Smooth muscle cell (in vitro differentiated cells): Measurements from ENCODE around the gene ABHD16B. TPM values are rescaled to one million over a fixed set of nuclear protein-coding genes. Genes with fewer than 3 reads are reported as not detected.

Experiments used
- DNase-seq: peaks from one replicate; lab custom pipeline; 2025; ENCODE audit not compliant: unreplicated experiment; lab: John Stamatoyannopoulos, UW
- H2AFZ ChIP-seq: fragments of 200-600 bp; sonication (generic); 2 replicates; pipeline ENCODE4 v1.6.0; 2016; ENCODE audit warnings: antibody characterized with exemption, low read depth, mild to moderate bottlenecking
- H3F3A ChIP-seq: fragments of 200-600 bp; sonication (generic); 2 replicates; pipeline ENCODE4 v1.6.0; 2017; ENCODE audit warnings: antibody characterized with exemption, low read depth
- H3K27ac ChIP-seq: fragments of 200-600 bp; sonication (generic); 2 replicates; pipeline ENCODE4 v1.5.1; 2016; ENCODE audit warnings: low read depth, mild to moderate bottlenecking
- H3K27me3 ChIP-seq: fragments of 200-600 bp; sonication (generic); 2 replicates; pipeline ENCODE4 v1.6.1; 2016; ENCODE audit warnings: low read depth, mild to moderate bottlenecking
- H3K36me3 ChIP-seq: fragments of 200-600 bp; sonication (generic); 2 replicates; pipeline ENCODE4 v1.5.1; 2016; ENCODE audit warnings: low read depth
- H3K4me1 ChIP-seq: fragments of 200-600 bp; sonication (generic); 2 replicates; pipeline ENCODE4 v1.5.1; 2016; ENCODE audit warnings: low read depth
- H3K4me2 ChIP-seq: fragments of 200-600 bp; sonication (generic); 2 replicates; pipeline ENCODE4 v1.6.0; 2016; ENCODE audit warnings: mild to moderate bottlenecking
- H3K4me3 ChIP-seq: fragments of 200-600 bp; sonication (generic); 2 replicates; pipeline ENCODE4 v1.5.1; 2016; ENCODE audit warnings: mild to moderate bottlenecking
- H3K79me2 ChIP-seq: fragments of 200-600 bp; sonication (generic); 2 replicates; pipeline ENCODE4 v1.6.0; 2016; ENCODE audit warnings: low read depth, mild to moderate bottlenecking
- H3K9ac ChIP-seq: fragments of 200-600 bp; sonication (generic); 2 replicates; pipeline ENCODE4 v1.6.0; 2016; ENCODE audit warnings: low read depth
- H3K9me3 ChIP-seq: fragments of 200-600 bp; sonication (generic); replicated peaks from 2 replicates; pipeline ENCODE4 v1.5.1; 2016; ENCODE audit warnings: low read depth
- H4K20me1 ChIP-seq: fragments of 200-600 bp; sonication (generic); 2 replicates; pipeline ENCODE4 v1.6.0; 2016; ENCODE audit warnings: low read depth
- CTCF ChIP-seq: fragments of 200-600 bp; sonication (generic); IDR thresholded peaks from 2 replicates; pipeline ENCODE4 v1.5.1; 2017; ENCODE audit warnings: borderline replicate concordance, mild to moderate bottlenecking, antibody characterized with exemption; ENCODE audit not compliant: insufficient read depth, poor library complexity, severe bottlenecking
- WGBS: methylation state at CpG from one replicate; pipeline ENCODE4 v1.1.7; 2016; ENCODE audit warnings: low lambda C conversion rate; 5-methylcytosine and 5-hydroxymethylcytosine counted together
- polyA plus RNA-seq: library from polyadenylated mRNA; unstranded; fragments of >200 nt; fragmentation: Nextera tagmentation; extraction: Ambion mirVana; gene quantifications from 2 replicates; pipeline ENCODE4 v1.2.1, GENCODE V29; 2016
- total RNA-seq: library from RNA; depleted of rRNA; stranded (reverse); fragments of >200 nt; gene quantifications from 2 replicates; pipeline ENCODE4 v1.2.3, GENCODE V29; 2014

ABHD16B gene
- total and polyA plus RNA-seq, 2 experiments from 2014 or later, result 0.31 TPM; not detected in 1

- Histone ChIP-seq H3K27ac (no peak overlapping the region), H3K4me1 (no peaks in the 10 kb centered on the region), H3K27me3 (no peaks in the 10 kb centered on the region), H2AFZ (no peak overlapping the region), H3K4me2 (no peak overlapping the region), H3F3A (peaks cover 38% of the 10 kb centered on the region), H4K20me1 (peaks cover 72% of the 10 kb centered on the region), H3K4me3 (no peak overlapping the region), H3K9me3 (no peaks in the 10 kb centered on the region), H3K9ac (no peak overlapping the region), H3K36me3 (no peaks in the 10 kb centered on the region), H3K79me2 (peaks cover 6% of the 10 kb centered on the region)
- WGBS, result 95% methylated on average over 7 of the region's 7 CpGs
- no peak for TF ChIP-seq CTCF
- no peak for DNase-seq
These were observed 29.3 kb downstream of the ABHD16B start for GRCh38 chr20:63890616-63891015.

GRCh38 chr20:63891061-63892002 lies 30.0 kb downstream of the ABHD16B start:
- TF ChIP-seq CTCF, result no peak
- peaks cover 38% of the 10 kb centered on the region for H3F3A ChIP-seq
- 97% methylated on average over 29 of the region's 29 CpGs for WGBS
- H3K36me3 ChIP-seq, result no peaks in the 10 kb centered on the region
- H3K9me3 ChIP-seq, result no peaks in the 10 kb centered on the region
- H3K79me2 ChIP-seq, result peaks cover 13% of the 10 kb centered on the region
- no peak overlapping the region for H2AFZ ChIP-seq
- H3K4me2 ChIP-seq, result no peak overlapping the region
- no peak overlapping the region for H3K9ac ChIP-seq
- no peak for DNase-seq
- H3K4me3 ChIP-seq, result no peak overlapping the region
- H3K4me1 ChIP-seq, result peaks cover 5% of the 10 kb centered on the region
- no peak overlapping the region for H3K27ac ChIP-seq
- H4K20me1 ChIP-seq, result peaks cover 73% of the 10 kb centered on the region
- no peaks in the 10 kb centered on the region for H3K27me3 ChIP-seq

GRCh38 chr20:63892402-63892801 lies 31.1 kb downstream of the ABHD16B start:
- Histone ChIP-seq H3K4me2 (no peak overlapping the region), H3K36me3 (no peaks in the 10 kb centered on the region), H3K4me3 (no peak overlapping the region), H3K4me1 (peaks cover 10% of the 10 kb centered on the region), H3K27me3 (no peaks in the 10 kb centered on the region), H3K9me3 (no peaks in the 10 kb centered on the region), H2AFZ (no peak overlapping the region), H3K9ac (no peak overlapping the region), H3K79me2 (peaks cover 22% of the 10 kb centered on the region), H4K20me1 (peaks cover 75% of the 10 kb centered on the region), H3K27ac (no peak overlapping the region), H3F3A (peaks cover 42% of the 10 kb centered on the region)
- DNase-seq, result no peak
- no peak for TF ChIP-seq CTCF
- 98% methylated on average over 7 of the region's 7 CpGs for WGBS
